Measurements from ENCODE around the gene MATCAP1. TPM values are rescaled to one million over a fixed set of nuclear protein-coding genes. Genes with fewer than 3 reads are reported as not detected.

The MATCAP1 gene
- total RNA-seq, 1 experiment from 2014 or later = 8.5 TPM

GRCh38 chr16:67211674-67212073 lies 27.9 kb upstream of the MATCAP1 start:
- Histone ChIP-seq H3K27me3 (no peaks in the 10 kb centered on the region), H3K4me3 (no peak overlapping the region), H3K36me3 (no peaks in the 10 kb centered on the region), H3K9me3 (no peaks in the 10 kb centered on the region)
- no peak for DNase-seq

GRCh38 chr16:67210069-67210937 lies 26.5 kb upstream of the MATCAP1 start:
- Histone ChIP-seq H3K4me3 (no peak overlapping the region), H3K36me3 (no peaks in the 10 kb centered on the region), H3K27me3 (no peaks in the 10 kb centered on the region), H3K9me3 (no peaks in the 10 kb centered on the region)
- DNase-seq = no peak

- H3K9me3 ChIP-seq = no peaks in the 10 kb centered on the region
- H3K4me3 ChIP-seq = no peak overlapping the region
- no peak for DNase-seq
- no peaks in the 10 kb centered on the region for H3K36me3 ChIP-seq
- H3K27me3 ChIP-seq = no peaks in the 10 kb centered on the region
Measured at GRCh38 chr16:67209565-67209964, 25.8 kb upstream of the MATCAP1 start.

- no peaks in the 10 kb centered on the region for H3K27me3 ChIP-seq
- DNase-seq = no peak
- no peaks in the 10 kb centered on the region for H3K36me3 ChIP-seq
- H3K9me3 ChIP-seq = no peaks in the 10 kb centered on the region
- no peak overlapping the region for H3K4me3 ChIP-seq
Measured at GRCh38 chr16:67208154-67208896, 24.6 kb upstream of the MATCAP1 start.

- peak; percentile 41 for DNase-seq
- Histone ChIP-seq H3K27me3 (no peaks in the 10 kb centered on the region), H3K4me3 (no peak overlapping the region), H3K9me3 (no peaks in the 10 kb centered on the region), H3K36me3 (no peaks in the 10 kb centered on the region)
Measured at GRCh38 chr16:67207249-67208091, 23.7 kb upstream of the MATCAP1 start.

GRCh38 chr16:67206838-67207248 lies 23.1 kb upstream of the MATCAP1 start:
- Histone ChIP-seq H3K9me3 (no peaks in the 10 kb centered on the region), H3K36me3 (no peaks in the 10 kb centered on the region), H3K27me3 (no peaks in the 10 kb centered on the region), H3K4me3 (no peak overlapping the region)
- DNase-seq = no peak

GRCh38 chr16:67206129-67206837 lies 22.5 kb upstream of the MATCAP1 start:
- Histone ChIP-seq H3K4me3 (no peak overlapping the region), H3K9me3 (no peaks in the 10 kb centered on the region), H3K27me3 (no peaks in the 10 kb centered on the region), H3K36me3 (no peaks in the 10 kb centered on the region; the same call in 1 of the 2 replicates)
- DNase-seq = no peak

- no peak for DNase-seq
- H3K4me3 ChIP-seq = no peak overlapping the region
- no peaks in the 10 kb centered on the region for H3K27me3 ChIP-seq
- no peaks in the 10 kb centered on the region for H3K9me3 ChIP-seq
- no peaks in the 10 kb centered on the region; the same call in none of the 2 replicates for H3K36me3 ChIP-seq
Measured at GRCh38 chr16:67204076-67204475, 20.3 kb upstream of the MATCAP1 start.

- H3K36me3 ChIP-seq = no peaks in the 10 kb centered on the region; the same call in none of the 2 replicates
- H3K4me3 ChIP-seq = no peak overlapping the region
- H3K9me3 ChIP-seq = no peaks in the 10 kb centered on the region
- H3K27me3 ChIP-seq = no peaks in the 10 kb centered on the region
- no peak for DNase-seq
Measured at GRCh38 chr16:67202956-67203493, 19.3 kb upstream of the MATCAP1 start.

GRCh38 chr16:67202426-67202825 lies 18.7 kb upstream of the MATCAP1 start:
- no peak for DNase-seq
- peaks cover under 1% of the 10 kb centered on the region for H3K36me3 ChIP-seq

GRCh38 chr16:67201411-67202345 lies 17.9 kb upstream of the MATCAP1 start:
- no peak for DNase-seq
- Histone ChIP-seq H3K9me3 (no peaks in the 10 kb centered on the region), H3K27me3 (no peaks in the 10 kb centered on the region), H3K36me3 (peaks cover 6% of the 10 kb centered on the region), H3K4me3 (no peak overlapping the region)

More at GRCh38 chr16:67202426-67202825, 18.7 kb upstream of the MATCAP1 start:
- no peaks in the 10 kb centered on the region for H3K9me3 ChIP-seq
- H3K4me3 ChIP-seq = no peak overlapping the region
- no peaks in the 10 kb centered on the region for H3K27me3 ChIP-seq

- H3K9me3 ChIP-seq = no peaks in the 10 kb centered on the region
- no peak for DNase-seq
- H3K27me3 ChIP-seq = no peaks in the 10 kb centered on the region
- H3K4me3 ChIP-seq = no peak overlapping the region
- H3K36me3 ChIP-seq = peaks cover 15% of the 10 kb centered on the region
Measured at GRCh38 chr16:67200491-67200890, 16.7 kb upstream of the MATCAP1 start.

- H3K27me3 ChIP-seq = no peaks in the 10 kb centered on the region
- peaks cover 21% of the 10 kb centered on the region for H3K36me3 ChIP-seq
- no peak overlapping the region for H3K4me3 ChIP-seq
- no peaks in the 10 kb centered on the region for H3K9me3 ChIP-seq
- DNase-seq = no peak
Measured at GRCh38 chr16:67199808-67200198, 16.0 kb upstream of the MATCAP1 start.

GRCh38 chr16:67199011-67199807 lies 15.4 kb upstream of the MATCAP1 start, which contains the start of gene ELMO3:
Gene ELMO3 (plus strand): TSS chr16:67199131. CDS start chr16:67199327, 196 bp downstream.
- Histone ChIP-seq H3K9me3 (no peaks in the 10 kb centered on the region), H3K27me3 (no peaks in the 10 kb centered on the region), H3K4me3 (no peak within 1 kb of the TSS), H3K36me3 (peaks cover 25% of the 10 kb centered on the region)
- no peak for DNase-seq
